Mesenchymal stem cell (in vitro differentiated cells and primary cell): ENCODE data around the gene KDM7A.

Source experiments
- DNase-seq: peaks from one replicate; pipeline ENCODE4 v3.0.0-alpha.2; 2013
- H2AFZ ChIP-seq: one replicate; pipeline ENCODE4 v1.6.1; 2013; ENCODE audit warnings: low read depth, mild to moderate bottlenecking, control low read depth, inconsistent platforms, low read length, moderate library complexity
- H2AK5ac ChIP-seq: 2 replicates; pipeline ENCODE4 v1.6.1; 2013; ENCODE audit warnings: low read length, moderate library complexity, mild to moderate bottlenecking, inconsistent platforms; ENCODE audit not compliant: severe bottlenecking
- H2BK120ac ChIP-seq: one replicate; pipeline ENCODE4 v1.6.1; 2013; ENCODE audit warnings: low read depth, mild to moderate bottlenecking, inconsistent platforms, low read length, moderate library complexity
- H2BK12ac ChIP-seq, 2 experiments: one replicate each; pipeline ENCODE4 v1.6.1; 2013; ENCODE audit warnings: inconsistent platforms in 2 of 2, low read length in 2 of 2, mild to moderate bottlenecking in 2 of 2, moderate library complexity in 2 of 2, control low read depth in 1 of 2
- H2BK15ac ChIP-seq: one replicate; pipeline ENCODE4 v1.6.1; 2013; ENCODE audit warnings: mild to moderate bottlenecking, low read depth, inconsistent platforms; ENCODE audit not compliant: poor library complexity, severe bottlenecking
- H2BK5ac ChIP-seq: 2 replicates; pipeline ENCODE4 v1.6.1; 2013; ENCODE audit warnings: low read depth, mild to moderate bottlenecking, low read length, control low read depth, inconsistent platforms; ENCODE audit not compliant: poor library complexity, severe bottlenecking
- H3K14ac ChIP-seq, 2 experiments: one replicate each; pipeline ENCODE4 v1.6.1; 2013; ENCODE audit warnings: inconsistent platforms in 2 of 2, low read length in 2 of 2, control low read depth in 1 of 2, mild to moderate bottlenecking in 1 of 2, moderate library complexity in 1 of 2
- H3K18ac ChIP-seq, 2 experiments: one replicate each; pipeline ENCODE4 v1.6.1; 2013; ENCODE audit warnings: inconsistent platforms in 2 of 2, low read length in 2 of 2, control low read depth in 1 of 2, low read depth in 1 of 2, mild to moderate bottlenecking in 1 of 2
- H3K23ac ChIP-seq, 2 experiments: one replicate each; pipeline ENCODE4 v1.6.1; 2013; ENCODE audit warnings: inconsistent platforms in 2 of 2, low read length in 2 of 2, mild to moderate bottlenecking in 2 of 2, moderate library complexity in 2 of 2, control low read depth in 1 of 2
- H3K27ac ChIP-seq: 2 replicates; pipeline ENCODE4 v1.5.1; 2013; ENCODE audit warnings: mild to moderate bottlenecking, moderate library complexity, low read length, control low read depth, inconsistent platforms; ENCODE audit not compliant: poor library complexity, severe bottlenecking
- H3K27me3 ChIP-seq, 2 experiments: 2 replicates each; pipeline versions ENCODE4 v1.6.1 to v1.7.0; 2013; ENCODE audit warnings: low read length in 2 of 2, mild to moderate bottlenecking in 2 of 2, moderate library complexity in 2 of 2, control low read depth in 1 of 2, inconsistent platforms in 1 of 2; ENCODE audit not compliant: control insufficient read depth in 1 of 2, insufficient read depth in 1 of 2
- H3K36me3 ChIP-seq, 2 experiments: 2 replicates each; pipeline versions ENCODE4 v1.6.1 to v1.7.0; 2013; ENCODE audit warnings: low read length in 2 of 2, control low read depth in 1 of 2, inconsistent platforms in 1 of 2, low read depth in 1 of 2, mild to moderate bottlenecking in 1 of 2; ENCODE audit not compliant: insufficient read depth in 2 of 2, control insufficient read depth in 1 of 2
- H3K4ac ChIP-seq, 2 experiments: one replicate each; pipeline ENCODE4 v1.6.1; 2013; ENCODE audit warnings: inconsistent platforms in 2 of 2, low read length in 2 of 2, mild to moderate bottlenecking in 2 of 2, moderate library complexity in 2 of 2, control low read depth in 1 of 2, low read depth in 1 of 2
- H3K4me1 ChIP-seq: 2 replicates; pipeline ENCODE4 v1.6.1; 2013; ENCODE audit warnings: low read depth, low read length, control low read depth; ENCODE audit not compliant: control insufficient read depth, insufficient read depth
- H3K4me2 ChIP-seq: 2 replicates; pipeline ENCODE4 v1.6.1; 2013; ENCODE audit warnings: low read length, mild to moderate bottlenecking, inconsistent platforms; ENCODE audit not compliant: poor library complexity, severe bottlenecking
- H3K4me3 ChIP-seq, 2 experiments: 2 replicates each; pipeline versions ENCODE4 v1.5.1 to v1.7.0; 2013; ENCODE audit warnings: low read length in 2 of 2, mild to moderate bottlenecking in 2 of 2, control low read depth in 1 of 2, low read depth in 1 of 2; ENCODE audit not compliant: insufficient read depth in 1 of 2
- H3K79me1 ChIP-seq: replicated peaks from 2 replicates; pipeline ENCODE4 v1.6.1; 2013; ENCODE audit warnings: mild to moderate bottlenecking, control low read depth, low read length, inconsistent platforms; ENCODE audit not compliant: poor library complexity, severe bottlenecking
- H3K9ac ChIP-seq: 2 replicates; pipeline ENCODE4 v1.7.0; 2013; ENCODE audit warnings: mild to moderate bottlenecking, low read length, moderate library complexity
- H3K9me3 ChIP-seq: 2 replicates; pipeline ENCODE4 v1.7.0; 2013; ENCODE audit warnings: mild to moderate bottlenecking, low read length; ENCODE audit not compliant: control insufficient read depth
- H4K8ac ChIP-seq: one replicate; pipeline ENCODE4 v1.6.1; 2013; ENCODE audit warnings: inconsistent platforms, mild to moderate bottlenecking, low read length, moderate library complexity
- H4K91ac ChIP-seq: one replicate; pipeline ENCODE4 v1.6.1; 2013; ENCODE audit warnings: mild to moderate bottlenecking, low read length, inconsistent platforms
- WGBS: methylation state at CpG from one replicate; pipeline ENCODE4 v1.1.7; 2013; ENCODE audit warnings: mixed read lengths; 5-methylcytosine and 5-hydroxymethylcytosine counted together

KDM7A gene

GRCh38 chr7:140211698-140212097 lies 34.9 kb upstream of the KDM7A start:
- no peak overlapping the region for H2AFZ ChIP-seq
- no peak overlapping the region for H4K8ac ChIP-seq
- H3K14ac ChIP-seq = no peak overlapping the region
- 91% methylated on average over 4 of the region's 4 CpGs for WGBS
- no peaks in the 10 kb centered on the region for H3K36me3 ChIP-seq
- H3K23ac ChIP-seq = no peak overlapping the region
- no peak for DNase-seq
- no peak overlapping the region for H3K4me2 ChIP-seq
- H3K4me3 ChIP-seq = no peak overlapping the region
- H2BK12ac ChIP-seq = no peak overlapping the region
- H3K9ac ChIP-seq = no peak overlapping the region
- H2BK15ac ChIP-seq = no peak overlapping the region
- H3K4ac ChIP-seq = no peak overlapping the region
- H2AK5ac ChIP-seq = no peak overlapping the region
- peaks cover 0 to 52% of the 10 kb centered on the region in 2 experiments for H3K27me3 ChIP-seq
- H2BK5ac ChIP-seq = no peak overlapping the region
- no peak overlapping the region for H2BK120ac ChIP-seq
- no peak overlapping the region for H4K91ac ChIP-seq
- no peaks in the 10 kb centered on the region for H3K79me1 ChIP-seq
- no peak overlapping the region for H3K18ac ChIP-seq
- H3K27ac ChIP-seq = no peak overlapping the region
- no peaks in the 10 kb centered on the region for H3K9me3 ChIP-seq
- H3K4me1 ChIP-seq = no peaks in the 10 kb centered on the region

- Histone ChIP-seq H3K4me3 (no peak overlapping the region), H3K18ac (no peak overlapping the region)
- 83% methylated on average over 17 of the region's 17 CpGs for WGBS
These were observed 33.3 kb upstream of the KDM7A start for GRCh38 chr7:140209866-140210609.

GRCh38 chr7:140206616-140207389 lies 30.0 kb upstream of the KDM7A start:
- H3K79me1 ChIP-seq = no peaks in the 10 kb centered on the region
- no peak overlapping the region for H3K4ac ChIP-seq
- H3K27ac ChIP-seq = no peak overlapping the region
- H3K27me3 ChIP-seq = peaks cover 0 to 66% of the 10 kb centered on the region in 2 experiments
- no peak for DNase-seq
- H4K91ac ChIP-seq = no peak overlapping the region
- H3K4me2 ChIP-seq = no peak overlapping the region
- no peak overlapping the region for H3K9ac ChIP-seq
- no peak overlapping the region for H2BK12ac ChIP-seq
- no peak overlapping the region for H3K4me3 ChIP-seq
- H3K18ac ChIP-seq = no peak overlapping the region
- H3K14ac ChIP-seq = no peak overlapping the region
- H3K36me3 ChIP-seq = no peaks in the 10 kb centered on the region
- H2AFZ ChIP-seq = no peak overlapping the region
- H3K9me3 ChIP-seq = peaks cover 3% of the 10 kb centered on the region
- no peak overlapping the region for H4K8ac ChIP-seq
- no peak overlapping the region for H2BK120ac ChIP-seq
- no peak overlapping the region for H2AK5ac ChIP-seq
- WGBS = 77% methylated on average over 4 of the region's 4 CpGs
- no peak overlapping the region for H2BK5ac ChIP-seq
- no peak overlapping the region for H2BK15ac ChIP-seq
- no peaks in the 10 kb centered on the region for H3K4me1 ChIP-seq
- no peak overlapping the region for H3K23ac ChIP-seq

More at GRCh38 chr7:140209866-140210609, 33.3 kb upstream of the KDM7A start:
- Histone ChIP-seq H2BK120ac (no peak overlapping the region), H3K4me1 (no peaks in the 10 kb centered on the region), H2BK5ac (no peak overlapping the region), H3K4me2 (no peak overlapping the region), H3K4ac (no peak overlapping the region), H3K9me3 (no peaks in the 10 kb centered on the region), H3K14ac (no peak overlapping the region), H2BK12ac (no peak overlapping the region), H3K36me3 (no peaks in the 10 kb centered on the region), H3K79me1 (no peaks in the 10 kb centered on the region), H3K23ac (no peak overlapping the region), H4K91ac (no peak overlapping the region), H2AFZ (no peak overlapping the region), H2AK5ac (no peak overlapping the region), H3K9ac (no peak overlapping the region), H3K27ac (no peak overlapping the region), H4K8ac (no peak overlapping the region), H3K27me3 (peaks cover 0 to 63% of the 10 kb centered on the region in 2 experiments), H2BK15ac (no peak overlapping the region)
- no peak for DNase-seq

GRCh38 chr7:140205600-140205999 lies 28.8 kb upstream of the KDM7A start:
- H2BK5ac ChIP-seq = no peak overlapping the region
- no peaks in the 10 kb centered on the region for H3K79me1 ChIP-seq
- H3K27me3 ChIP-seq = peaks cover 0 to 71% of the 10 kb centered on the region in 2 experiments
- H4K91ac ChIP-seq = no peak overlapping the region
- H3K18ac ChIP-seq = no peak overlapping the region
- H3K36me3 ChIP-seq = no peaks in the 10 kb centered on the region
- no peak overlapping the region for H3K4me2 ChIP-seq
- H3K9ac ChIP-seq = no peak overlapping the region
- H3K4ac ChIP-seq = no peak overlapping the region
- no peak overlapping the region for H2AFZ ChIP-seq
- no peak overlapping the region for H2BK12ac ChIP-seq
- DNase-seq = no peak
- H2AK5ac ChIP-seq = no peak overlapping the region
- H2BK120ac ChIP-seq = no peak overlapping the region
- no peak overlapping the region for H3K14ac ChIP-seq
- H3K4me3 ChIP-seq = no peak overlapping the region
- no peak overlapping the region for H2BK15ac ChIP-seq
- H4K8ac ChIP-seq = no peak overlapping the region
- H3K9me3 ChIP-seq = peaks cover 3% of the 10 kb centered on the region
- no peak overlapping the region for H3K27ac ChIP-seq
- no peaks in the 10 kb centered on the region for H3K4me1 ChIP-seq
- no peak overlapping the region for H3K23ac ChIP-seq
- 70% methylated on average over 3 of the region's 4 CpGs for WGBS
